Measurements from ENCODE around the gene GGACT.

GRCh38 chr13:100502446-100502845 lies 86.1 kb downstream of the GGACT start:
- TF ChIP-seq CTCF (IDR thresholded peaks at IDR 0.05) (no peak), POLR2A (IDR thresholded peaks at IDR 0.05) (no peak)

Measured in body of pancreas (tissue), 4 donors.